ENCODE data around the gene TPST1.

TPST1 gene

DNA sequence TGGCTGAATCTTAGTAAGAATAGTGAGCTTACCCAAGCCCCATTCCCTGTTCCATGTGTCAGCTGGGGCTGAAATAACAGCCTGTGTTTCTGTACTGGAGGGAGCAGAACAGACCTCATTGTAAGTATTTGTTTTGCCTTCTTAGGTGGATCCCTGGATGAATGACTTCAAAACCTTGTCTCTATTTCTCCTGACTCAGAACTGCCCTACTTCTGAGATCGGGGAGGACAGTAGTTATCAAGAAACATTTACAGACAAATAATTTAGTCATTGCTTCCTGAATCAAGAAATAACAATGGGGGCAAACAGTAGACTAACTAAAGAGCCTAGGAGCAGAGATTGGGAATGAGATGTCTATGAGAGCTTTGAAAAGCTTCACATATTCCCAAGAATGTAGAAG, 58.8 kb downstream of the TPST1 start:
- TF ChIP-seq, protein P1, sequence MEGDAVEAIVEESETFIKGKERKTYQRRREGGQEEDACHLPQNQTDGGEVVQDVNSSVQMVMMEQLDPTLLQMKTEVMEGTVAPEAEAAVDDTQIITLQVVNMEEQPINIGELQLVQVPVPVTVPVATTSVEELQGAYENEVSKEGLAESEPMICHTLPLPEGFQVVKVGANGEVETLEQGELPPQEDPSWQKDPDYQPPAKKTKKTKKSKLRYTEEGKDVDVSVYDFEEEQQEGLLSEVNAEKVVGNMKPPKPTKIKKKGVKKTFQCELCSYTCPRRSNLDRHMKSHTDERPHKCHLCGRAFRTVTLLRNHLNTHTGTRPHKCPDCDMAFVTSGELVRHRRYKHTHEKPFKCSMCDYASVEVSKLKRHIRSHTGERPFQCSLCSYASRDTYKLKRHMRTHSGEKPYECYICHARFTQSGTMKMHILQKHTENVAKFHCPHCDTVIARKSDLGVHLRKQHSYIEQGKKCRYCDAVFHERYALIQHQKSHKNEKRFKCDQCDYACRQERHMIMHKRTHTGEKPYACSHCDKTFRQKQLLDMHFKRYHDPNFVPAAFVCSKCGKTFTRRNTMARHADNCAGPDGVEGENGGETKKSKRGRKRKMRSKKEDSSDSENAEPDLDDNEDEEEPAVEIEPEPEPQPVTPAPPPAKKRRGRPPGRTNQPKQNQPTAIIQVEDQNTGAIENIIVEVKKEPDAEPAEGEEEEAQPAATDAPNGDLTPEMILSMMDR (conservative IDR thresholded peaks at IDR 0.05) = no peak
- no peak overlapping the region for H3K27ac ChIP-seq

DNA sequence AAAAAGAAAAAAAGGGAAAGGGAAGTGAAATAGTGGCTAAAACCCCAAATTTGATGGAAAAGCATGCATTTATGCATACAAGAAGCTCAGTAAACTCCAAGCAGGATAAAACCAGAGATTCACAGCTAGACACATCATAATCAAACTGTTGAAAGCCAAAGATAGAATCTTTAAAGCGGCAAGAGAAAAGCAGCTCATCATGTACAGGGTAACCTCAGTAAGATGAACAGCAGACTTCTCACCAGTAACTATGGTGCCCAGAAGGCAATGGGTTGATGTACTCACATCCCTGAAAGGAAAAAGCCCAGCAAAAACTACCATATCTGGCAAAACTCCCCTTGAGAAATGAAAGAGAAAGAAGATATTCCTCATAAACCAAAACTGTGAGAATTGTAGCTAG, 60.4 kb downstream of the TPST1 start:
- H3K27ac ChIP-seq = no peak overlapping the region
- TF ChIP-seq, protein P1 (conservative IDR thresholded peaks at IDR 0.05) = no peak

DNA sequence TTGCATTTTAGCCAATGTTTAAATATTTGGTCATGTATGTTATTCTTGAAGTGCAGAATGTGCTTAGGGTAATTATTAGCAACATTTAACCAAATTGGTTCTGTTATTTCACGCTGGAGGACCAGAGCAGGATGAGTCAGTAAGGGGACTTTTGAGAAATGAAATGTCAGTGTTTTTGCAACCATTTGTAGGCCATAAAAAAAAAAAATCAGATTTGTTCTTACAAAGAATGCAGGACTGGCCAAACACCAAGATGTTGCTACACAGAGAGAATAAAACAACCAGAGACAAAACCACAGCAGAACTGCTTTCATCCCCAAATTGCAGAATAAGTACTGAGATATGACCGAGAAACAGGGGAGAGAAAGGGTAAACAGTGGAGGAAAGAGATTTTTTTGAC, 62.1 kb downstream of the TPST1 start:
- no peak overlapping the region for H3K27ac ChIP-seq
- TF ChIP-seq, protein P1 (conservative IDR thresholded peaks at IDR 0.05) = no peak

DNA sequence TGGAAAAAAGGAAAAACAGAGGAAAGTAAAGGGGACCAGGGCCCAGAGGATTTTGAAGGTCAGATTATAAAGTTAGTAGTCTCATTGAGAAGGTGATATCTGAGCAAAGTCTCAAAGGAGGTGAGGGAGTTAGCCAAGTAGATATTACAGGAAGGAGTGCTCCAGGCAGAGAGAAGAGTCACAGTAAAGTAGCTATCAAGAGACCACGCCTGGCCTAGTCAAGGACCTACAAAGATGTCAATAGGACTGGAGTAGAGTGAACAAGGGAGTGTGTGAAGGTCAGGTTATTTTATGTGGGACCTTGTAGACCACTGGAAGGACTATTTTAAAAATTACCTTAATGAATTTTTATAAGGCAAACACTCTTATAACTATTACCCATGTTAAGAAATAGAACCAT, 64.8 kb downstream of the TPST1 start:
- no peak overlapping the region for H3K27ac ChIP-seq
- TF ChIP-seq, protein P1 (conservative IDR thresholded peaks at IDR 0.05) = no peak

DNA sequence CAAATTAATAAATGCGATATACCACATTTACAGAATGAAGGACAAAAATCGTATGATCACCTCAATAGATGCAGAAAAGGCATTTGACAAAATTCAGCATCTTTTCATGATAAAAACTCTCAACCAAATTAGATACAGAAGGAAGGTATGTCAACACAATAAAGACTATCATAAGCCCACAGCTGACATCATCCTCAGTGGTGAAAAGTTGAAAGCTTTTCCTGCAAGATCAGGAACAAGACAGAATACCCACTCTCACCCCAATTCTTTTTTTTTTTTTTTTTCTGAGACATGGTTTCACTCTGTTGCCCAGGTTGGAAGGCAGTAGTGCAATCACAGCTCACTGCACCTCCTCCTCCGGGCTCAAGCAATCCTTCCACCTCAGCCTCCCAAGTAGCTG, 67.2 kb downstream of the TPST1 start:
- no peak overlapping the region for H3K27ac ChIP-seq
- TF ChIP-seq, protein P1 (conservative IDR thresholded peaks at IDR 0.05) = no peak

DNA sequence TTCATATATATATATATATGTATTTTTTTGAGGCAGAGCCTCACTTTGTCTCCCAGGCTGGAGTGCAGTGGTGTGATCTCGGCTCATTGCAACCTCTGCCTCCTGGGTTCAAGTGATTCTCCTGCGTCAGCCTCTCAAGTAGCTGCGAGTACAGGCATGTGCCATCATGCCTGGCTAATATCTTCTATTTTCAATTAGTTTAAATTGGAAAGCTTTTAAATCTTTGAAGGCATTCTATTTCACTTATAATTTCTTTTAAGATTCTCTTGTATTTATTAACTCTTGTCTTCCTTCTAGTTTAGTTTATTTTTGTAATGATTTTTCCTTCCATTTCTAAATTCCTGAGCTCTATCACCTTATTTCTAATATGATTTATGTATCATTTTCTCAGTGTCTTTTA, 71.2 kb downstream of the TPST1 start:
- TF ChIP-seq, protein P1 (conservative IDR thresholded peaks at IDR 0.05) = no peak
- H3K27ac ChIP-seq = no peak overlapping the region

DNA sequence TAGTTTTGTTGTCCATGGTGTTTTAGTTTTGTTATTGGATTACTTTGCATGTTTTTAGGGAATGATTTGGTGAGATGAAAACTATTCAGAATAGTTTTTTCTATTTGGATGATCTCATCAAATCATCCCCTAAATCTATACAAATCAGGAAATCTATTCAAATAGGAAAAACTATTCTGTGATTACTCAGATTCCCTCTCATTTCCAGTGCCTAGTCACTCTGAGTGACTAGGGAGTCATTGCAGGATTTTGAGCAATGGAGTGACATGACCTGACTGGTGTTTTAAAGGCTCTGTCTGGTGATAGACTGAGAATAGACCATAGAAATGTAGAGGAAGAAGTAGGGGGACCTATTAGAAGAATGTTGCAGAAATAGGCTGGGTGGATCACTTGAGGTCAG, 72.4 kb downstream of the TPST1 start:
- no peak overlapping the region for H3K27ac ChIP-seq
- TF ChIP-seq, protein P1 (conservative IDR thresholded peaks at IDR 0.05) = no peak

DNA sequence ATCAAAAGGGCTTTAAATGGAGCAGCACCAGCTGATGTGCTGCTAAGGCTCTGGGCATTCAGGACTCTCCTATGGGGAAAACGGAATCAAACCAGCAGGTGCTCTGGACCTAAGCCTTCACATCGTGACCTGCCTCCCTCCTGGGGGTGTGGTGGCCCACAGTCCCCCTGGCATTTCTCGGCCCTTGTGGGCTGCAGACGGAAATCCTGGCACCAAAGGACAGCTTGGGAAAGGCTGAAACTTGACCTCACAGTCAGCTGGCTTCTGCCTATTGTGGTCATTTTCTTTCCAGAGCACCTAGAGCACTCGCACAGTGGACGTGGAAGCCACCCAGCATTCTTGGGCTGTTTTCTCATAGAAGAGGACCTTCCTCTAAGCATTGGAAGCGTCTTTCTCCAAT, 74.8 kb downstream of the TPST1 start:
- H3K27ac ChIP-seq = no peak overlapping the region
- TF ChIP-seq, protein P1 (conservative IDR thresholded peaks at IDR 0.05) = no peak

Data from VCaP (cell line).